WTC11 (cell line): ENCODE results near the gene P3H2.

Experiments
- ESRRA ChIP-seq: sonication (generic); formaldehyde crosslinking; IDR thresholded peaks from 2 replicates; pipeline ENCODE4 v1.8.1; 2022; ENCODE audit warnings: mild to moderate bottlenecking, missing genetic modification reagents, borderline replicate concordance
- RORB ChIP-seq: fragments of 250-450 bp; sonication (Bioruptor Pico); IDR thresholded peaks from 2 replicates; pipeline ENCODE4 v1.9.0; 2021; ENCODE audit warnings: mild to moderate bottlenecking
- SP1 ChIP-seq: sonication (generic); formaldehyde crosslinking; conservative IDR thresholded peaks from 2 replicates; pipeline ENCODE4 v1.8.1; 2022; ENCODE audit warnings: missing genetic modification reagents
- TF ChIP-seq, protein P1 (sequence below): fragments of 200-600 bp; IDR thresholded peaks from 2 replicates; pipeline ENCODE4 v1.8.0; 2022; ENCODE audit warnings: antibody characterized with exemption

DNA sequence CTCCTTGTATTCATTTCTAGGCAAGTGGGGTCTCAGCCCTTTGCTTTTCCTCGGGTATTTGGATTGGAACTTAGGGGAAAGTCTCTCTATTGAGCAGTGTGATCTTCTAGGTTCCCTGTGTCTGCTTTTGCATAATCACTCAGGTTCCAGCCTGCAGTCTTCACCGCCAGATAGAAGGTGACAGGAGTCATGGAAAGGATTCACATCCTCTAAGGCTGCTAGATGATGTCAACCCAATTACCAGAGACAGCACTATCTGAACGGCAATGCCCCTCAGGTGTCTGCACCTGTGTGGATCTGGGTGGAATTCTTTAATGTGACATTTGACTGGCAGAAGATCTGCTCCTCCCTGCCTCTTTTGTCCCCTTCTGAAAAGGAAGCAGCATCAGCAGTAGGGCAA is 177.7 kb downstream of the P3H2 start:
- TF ChIP-seq RORB (no peak), ESRRA (CRISPR knock-in tag) (no peak), SP1 (CRISPR knock-in tag) (no peak)
- TF ChIP-seq, protein P1, sequence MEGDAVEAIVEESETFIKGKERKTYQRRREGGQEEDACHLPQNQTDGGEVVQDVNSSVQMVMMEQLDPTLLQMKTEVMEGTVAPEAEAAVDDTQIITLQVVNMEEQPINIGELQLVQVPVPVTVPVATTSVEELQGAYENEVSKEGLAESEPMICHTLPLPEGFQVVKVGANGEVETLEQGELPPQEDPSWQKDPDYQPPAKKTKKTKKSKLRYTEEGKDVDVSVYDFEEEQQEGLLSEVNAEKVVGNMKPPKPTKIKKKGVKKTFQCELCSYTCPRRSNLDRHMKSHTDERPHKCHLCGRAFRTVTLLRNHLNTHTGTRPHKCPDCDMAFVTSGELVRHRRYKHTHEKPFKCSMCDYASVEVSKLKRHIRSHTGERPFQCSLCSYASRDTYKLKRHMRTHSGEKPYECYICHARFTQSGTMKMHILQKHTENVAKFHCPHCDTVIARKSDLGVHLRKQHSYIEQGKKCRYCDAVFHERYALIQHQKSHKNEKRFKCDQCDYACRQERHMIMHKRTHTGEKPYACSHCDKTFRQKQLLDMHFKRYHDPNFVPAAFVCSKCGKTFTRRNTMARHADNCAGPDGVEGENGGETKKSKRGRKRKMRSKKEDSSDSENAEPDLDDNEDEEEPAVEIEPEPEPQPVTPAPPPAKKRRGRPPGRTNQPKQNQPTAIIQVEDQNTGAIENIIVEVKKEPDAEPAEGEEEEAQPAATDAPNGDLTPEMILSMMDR = no peak
